ENCODE data around the gene UAP1.

- TF ChIP-seq POLR2A (IDR thresholded peaks at IDR 0.05; ENCODE audit: low read length) (no peak), GATA1 (IDR thresholded peaks at IDR 0.05; ENCODE audit: low read depth, low read length) (no peak)
Measured at GRCh38 chr1:162536511-162536910, 25.0 kb upstream of the UAP1 start.
